Stomach (tissue), 4 donors: Measurements from ENCODE around the gene EMX1.

Experiments used
- POLR2A ChIP-seq, 4 donors: fragments of 450-650 bp; IDR thresholded peaks; one replicate each; pipeline ENCODE4 v1.6.1; 2016; ENCODE audit warnings: antibody characterized with exemption in 4 of 4, control low read depth in 2 of 4, mild to moderate bottlenecking in 1 of 4, moderate library complexity in 1 of 4
- POLR2AphosphoS5 ChIP-seq, 3 donors: sonication (generic); formaldehyde crosslinking; IDR thresholded peaks; one replicate each; pipeline ENCODE4 v1.6.1; 2016; ENCODE audit warnings: antibody characterized with exemption in 3 of 3
- TF ChIP-seq, protein P1 (sequence below), 7 experiments: fragments of 450-650 bp in 4 of 7; fragments of 200-600 bp in 3 of 7; sonication (generic) in 3 of 7; IDR thresholded peaks; one replicate each; pipeline ENCODE4 v1.5.1; 2016 to 2019; ENCODE audit warnings: antibody characterized with exemption in 7 of 7, control low read depth in 2 of 7, mild to moderate bottlenecking in 1 of 7

DNA sequence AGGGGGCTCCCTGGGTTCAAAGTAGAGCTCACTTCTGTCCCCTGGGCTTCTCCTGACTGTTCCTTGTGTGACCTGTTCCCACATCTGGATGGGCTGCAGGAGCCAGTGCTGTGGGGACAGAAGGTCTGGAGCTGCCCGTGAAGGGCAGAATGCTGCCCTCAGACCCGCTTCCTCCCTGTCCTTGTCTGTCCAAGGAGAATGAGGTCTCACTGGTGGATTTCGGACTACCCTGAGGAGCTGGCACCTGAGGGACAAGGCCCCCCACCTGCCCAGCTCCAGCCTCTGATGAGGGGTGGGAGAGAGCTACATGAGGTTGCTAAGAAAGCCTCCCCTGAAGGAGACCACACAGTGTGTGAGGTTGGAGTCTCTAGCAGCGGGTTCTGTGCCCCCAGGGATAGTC, 15.5 kb downstream of the EMX1 start:
- TF ChIP-seq, protein P1, sequence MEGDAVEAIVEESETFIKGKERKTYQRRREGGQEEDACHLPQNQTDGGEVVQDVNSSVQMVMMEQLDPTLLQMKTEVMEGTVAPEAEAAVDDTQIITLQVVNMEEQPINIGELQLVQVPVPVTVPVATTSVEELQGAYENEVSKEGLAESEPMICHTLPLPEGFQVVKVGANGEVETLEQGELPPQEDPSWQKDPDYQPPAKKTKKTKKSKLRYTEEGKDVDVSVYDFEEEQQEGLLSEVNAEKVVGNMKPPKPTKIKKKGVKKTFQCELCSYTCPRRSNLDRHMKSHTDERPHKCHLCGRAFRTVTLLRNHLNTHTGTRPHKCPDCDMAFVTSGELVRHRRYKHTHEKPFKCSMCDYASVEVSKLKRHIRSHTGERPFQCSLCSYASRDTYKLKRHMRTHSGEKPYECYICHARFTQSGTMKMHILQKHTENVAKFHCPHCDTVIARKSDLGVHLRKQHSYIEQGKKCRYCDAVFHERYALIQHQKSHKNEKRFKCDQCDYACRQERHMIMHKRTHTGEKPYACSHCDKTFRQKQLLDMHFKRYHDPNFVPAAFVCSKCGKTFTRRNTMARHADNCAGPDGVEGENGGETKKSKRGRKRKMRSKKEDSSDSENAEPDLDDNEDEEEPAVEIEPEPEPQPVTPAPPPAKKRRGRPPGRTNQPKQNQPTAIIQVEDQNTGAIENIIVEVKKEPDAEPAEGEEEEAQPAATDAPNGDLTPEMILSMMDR (IDR thresholded peaks at IDR 0.05), result no peak
- TF ChIP-seq POLR2A (IDR thresholded peaks at IDR 0.05), result no peak
- no peak for TF ChIP-seq POLR2AphosphoS5 (IDR thresholded peaks at IDR 0.05)
